Prostate gland (tissue), 2 donors: ENCODE results near the gene METTL4.

Source experiments
- POLR2AphosphoS5 ChIP-seq: sonication (generic); formaldehyde crosslinking; IDR thresholded peaks from one replicate; pipeline ENCODE4 v1.6.1; 2017; ENCODE audit warnings: antibody characterized with exemption
- TF ChIP-seq, protein P1 (sequence below), 4 experiments: fragments of 200-600 bp in 2 of 4; fragments of 450-650 bp in 2 of 4; sonication (generic) in 2 of 4; IDR thresholded peaks; 1 replicate in 3 of 4; 2 replicates in 1 of 4; pipeline ENCODE4 v1.5.1; 2016 to 2019; ENCODE audit warnings: antibody characterized with exemption in 4 of 4, mild to moderate bottlenecking in 2 of 4, moderate library complexity in 2 of 4

DNA sequence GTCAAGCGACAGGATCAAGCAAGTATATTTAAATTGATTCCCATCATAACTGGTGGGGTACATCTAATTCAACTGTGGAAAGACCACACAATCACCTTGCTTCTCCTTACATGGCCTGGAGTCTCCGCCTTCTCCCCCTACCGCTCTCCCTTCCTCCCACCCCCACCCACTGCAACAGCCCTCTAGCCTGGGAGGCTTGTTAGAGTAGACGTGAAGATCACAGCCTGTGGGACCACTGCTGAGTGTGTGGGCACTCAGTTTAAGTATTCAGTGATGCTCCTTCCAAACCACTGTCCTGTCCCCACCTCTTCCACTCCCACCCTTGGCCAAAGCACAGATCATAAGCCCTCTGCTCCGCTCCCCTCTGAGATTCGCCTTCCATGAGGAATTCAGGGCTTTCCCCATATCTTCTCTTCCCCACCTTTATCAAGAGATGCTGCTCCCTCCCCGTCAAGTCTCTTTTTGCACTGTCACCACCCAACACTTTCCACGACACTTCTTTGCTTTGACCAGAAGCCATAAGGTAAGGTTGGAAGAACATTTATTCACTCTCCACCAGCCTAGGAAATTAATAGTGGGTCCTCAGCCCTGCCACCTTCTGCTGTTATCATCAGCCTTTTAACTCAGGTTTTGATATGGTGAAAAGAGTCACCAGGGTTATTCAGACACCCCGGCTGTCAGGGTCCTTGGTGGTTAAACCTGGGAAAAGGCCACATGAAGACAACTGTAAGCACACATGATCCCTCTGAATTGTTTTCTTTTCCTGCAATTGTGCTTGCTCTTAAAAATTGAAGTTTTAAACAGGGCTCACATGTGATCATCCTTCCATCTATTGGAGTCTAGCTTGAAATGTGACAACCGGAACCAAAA is 1.7 kb downstream of the METTL4 start:
- TF ChIP-seq, protein P1, sequence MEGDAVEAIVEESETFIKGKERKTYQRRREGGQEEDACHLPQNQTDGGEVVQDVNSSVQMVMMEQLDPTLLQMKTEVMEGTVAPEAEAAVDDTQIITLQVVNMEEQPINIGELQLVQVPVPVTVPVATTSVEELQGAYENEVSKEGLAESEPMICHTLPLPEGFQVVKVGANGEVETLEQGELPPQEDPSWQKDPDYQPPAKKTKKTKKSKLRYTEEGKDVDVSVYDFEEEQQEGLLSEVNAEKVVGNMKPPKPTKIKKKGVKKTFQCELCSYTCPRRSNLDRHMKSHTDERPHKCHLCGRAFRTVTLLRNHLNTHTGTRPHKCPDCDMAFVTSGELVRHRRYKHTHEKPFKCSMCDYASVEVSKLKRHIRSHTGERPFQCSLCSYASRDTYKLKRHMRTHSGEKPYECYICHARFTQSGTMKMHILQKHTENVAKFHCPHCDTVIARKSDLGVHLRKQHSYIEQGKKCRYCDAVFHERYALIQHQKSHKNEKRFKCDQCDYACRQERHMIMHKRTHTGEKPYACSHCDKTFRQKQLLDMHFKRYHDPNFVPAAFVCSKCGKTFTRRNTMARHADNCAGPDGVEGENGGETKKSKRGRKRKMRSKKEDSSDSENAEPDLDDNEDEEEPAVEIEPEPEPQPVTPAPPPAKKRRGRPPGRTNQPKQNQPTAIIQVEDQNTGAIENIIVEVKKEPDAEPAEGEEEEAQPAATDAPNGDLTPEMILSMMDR (IDR thresholded peaks at IDR 0.05), result no peak
- no peak for TF ChIP-seq POLR2AphosphoS5
